SH-SY5Y (cell line): ENCODE data around the gene MCL1.

Experiments
- GATA2 ChIP-seq: IDR thresholded peaks from 2 replicates; pipeline ENCODE4 v1.6.1; 2011; ENCODE audit warnings: mild to moderate bottlenecking, low read depth, low read length
- GATA3 ChIP-seq: IDR thresholded peaks from 2 replicates; pipeline ENCODE4 v1.6.1; 2011; ENCODE audit warnings: low read depth, mild to moderate bottlenecking, low read length, moderate library complexity

DNA sequence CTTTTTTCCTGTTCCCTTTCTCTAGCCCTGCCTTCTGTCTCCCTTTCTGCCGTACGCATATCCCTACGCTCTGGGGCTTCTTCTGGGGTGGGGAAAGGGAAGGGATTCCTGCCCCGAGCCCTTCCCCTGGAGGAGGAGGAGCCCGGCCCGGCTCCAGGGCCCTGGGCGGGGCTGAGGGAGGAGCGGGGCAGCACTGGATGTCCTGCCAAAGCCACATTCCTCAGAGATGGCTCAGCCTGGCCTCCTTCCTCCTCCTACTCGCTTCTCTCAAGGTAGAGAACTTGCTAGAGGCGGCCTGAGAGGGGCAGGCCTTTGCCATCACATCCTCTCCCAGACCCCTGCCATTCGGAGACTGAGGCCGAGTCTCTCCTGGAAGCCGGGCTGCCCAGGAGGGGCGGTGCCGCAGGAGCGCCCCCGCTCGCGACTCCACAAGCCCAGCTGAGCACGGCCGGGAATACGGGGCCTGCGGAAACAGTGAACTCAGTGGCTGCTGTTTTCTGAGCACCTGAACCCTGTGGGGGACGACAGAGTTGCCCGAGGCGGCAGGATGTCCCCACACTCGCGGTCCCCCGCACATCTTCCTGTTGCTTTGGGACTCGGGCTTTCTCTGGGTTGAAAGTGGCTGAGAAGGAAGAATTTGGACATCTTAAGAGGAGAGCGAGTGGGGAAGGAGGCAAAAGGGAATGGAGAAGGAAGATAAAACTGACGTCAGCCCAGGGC lies 18.0 kb downstream of the MCL1 start:
- no peak for TF ChIP-seq GATA3
- TF ChIP-seq GATA2, result no peak
